Hematopoietic multipotent progenitor cell treated with erythropoietin and hydrocortisone succinate and interleukin-3 and kit ligand, for 6 days (in vitro differentiated cells): Measurements from ENCODE around the gene PFKP.

Experiments used
- DNase-seq: peaks from one replicate; pipeline ENCODE4 v3.0.0-alpha.2; 2015

The PFKP gene

GRCh38 chr10:3047596-3047995 lies 19.8 kb upstream of the PFKP start:
- DNase-seq, result no peak

- no peak for DNase-seq
Observed at GRCh38 chr10:3048119-3049019, 19.0 kb upstream of the PFKP start.

- DNase-seq, result no peak
Observed at GRCh38 chr10:3051692-3052091, 15.7 kb upstream of the PFKP start.

- peak; percentile 58 for DNase-seq
Observed at GRCh38 chr10:3053155-3053554, 14.2 kb upstream of the PFKP start.

GRCh38 chr10:3054183-3054850 lies 13.0 kb upstream of the PFKP start:
- DNase-seq, result no peak

- no peak for DNase-seq
Observed at GRCh38 chr10:3054851-3055199, 12.5 kb upstream of the PFKP start.

- DNase-seq, result no peak
Observed at GRCh38 chr10:3056280-3057037, 10.9 kb upstream of the PFKP start.

GRCh38 chr10:3057946-3058345 lies 9.4 kb upstream of the PFKP start:
- DNase-seq, result no peak

GRCh38 chr10:3059974-3060373 lies 7.4 kb upstream of the PFKP start:
- no peak for DNase-seq

- DNase-seq, result no peak
Observed at GRCh38 chr10:3060481-3060889, 6.9 kb upstream of the PFKP start.

- peak; percentile 80 for DNase-seq
Observed at GRCh38 chr10:3061323-3061898, 5.9 kb upstream of the PFKP start.

GRCh38 chr10:3062502-3063186 lies 4.7 kb upstream of the PFKP start:
- DNase-seq, result no peak

GRCh38 chr10:3064423-3064822 lies 2.9 kb upstream of the PFKP start:
- no peak for DNase-seq

- no peak for DNase-seq
Observed at GRCh38 chr10:3065622-3066021, 1.7 kb upstream of the PFKP start.

GRCh38 chr10:3066317-3067117 lies 831 bp upstream of the PFKP start:
- no peak for DNase-seq

GRCh38 chr10:3067859-3068179 lies 471 bp downstream of the PFKP start:
- no peak for DNase-seq

- peak; percentile 63 for DNase-seq
Observed at GRCh38 chr10:3068201-3068967, 1.0 kb downstream of the PFKP start.

GRCh38 chr10:3068968-3069737 lies 1.8 kb downstream of the PFKP start:
- peak; percentile 19 for DNase-seq

GRCh38 chr10:3069876-3070275 lies 2.5 kb downstream of the PFKP start:
- no peak for DNase-seq
